Endothelial cell (in vitro differentiated cells): ENCODE results near the gene MOGAT1. TPM values are rescaled to one million over a fixed set of nuclear protein-coding genes. Genes with fewer than 3 reads are reported as not detected.
"Not testable (repeated sequence)": the region's sequence is repeated elsewhere in the genome, so short reads cannot be mapped to it uniquely, and the experiment has no call there.

Experiments
- DNase-seq: peaks from one replicate; pipeline ENCODE4 v3.0.0; 2021; ENCODE audit warnings: low spot score
- H3K27ac Mint-ChIP-seq: one replicate; pipeline ENCODE4 v1.8.0; 2021; ENCODE audit warnings: mixed read lengths, inconsistent platforms; ENCODE audit not compliant: unreplicated experiment
- H3K27me3 Mint-ChIP-seq: one replicate; pipeline ENCODE4 v1.8.0; 2021; ENCODE audit warnings: mild to moderate bottlenecking, moderate library complexity, mixed read lengths, inconsistent platforms; ENCODE audit not compliant: unreplicated experiment
- H3K36me3 Mint-ChIP-seq: one replicate; pipeline ENCODE4 v1.8.0; 2021; ENCODE audit warnings: mild to moderate bottlenecking, low read depth, mixed read lengths, inconsistent platforms; ENCODE audit not compliant: unreplicated experiment
- H3K4me1 Mint-ChIP-seq: one replicate; pipeline ENCODE4 v1.8.0; 2021; ENCODE audit warnings: mild to moderate bottlenecking, mixed read lengths, inconsistent platforms; ENCODE audit not compliant: unreplicated experiment
- H3K4me3 Mint-ChIP-seq: one replicate; pipeline ENCODE4 v1.8.0; 2021; ENCODE audit warnings: mild to moderate bottlenecking, mixed read lengths, inconsistent platforms; ENCODE audit not compliant: unreplicated experiment
- H3K9me3 Mint-ChIP-seq: one replicate; pipeline ENCODE4 v1.8.0; 2021; ENCODE audit warnings: mixed read lengths, inconsistent platforms; ENCODE audit not compliant: unreplicated experiment
- CTCF ChIP-seq: fragments of 200-600 bp; sonication (generic); IDR thresholded peaks from one replicate; pipeline ENCODE4 v1.5.0; 2021; ENCODE audit warnings: antibody characterized with exemption; ENCODE audit not compliant: unreplicated experiment
- total RNA-seq: library from RNA; stranded (reverse); fragmentation: NEBNext Ultra II Directional; extraction: Animal tissue kit (Norgen Biotek cat#: 25700); gene quantifications from one replicate; pipeline ENCODE4 v1.2.1, GENCODE V29; 2021; ENCODE audit not compliant: unreplicated experiment

The MOGAT1 gene
- total RNA-seq, 1 donor from 2014 or later, result 0.26 TPM

DNA sequence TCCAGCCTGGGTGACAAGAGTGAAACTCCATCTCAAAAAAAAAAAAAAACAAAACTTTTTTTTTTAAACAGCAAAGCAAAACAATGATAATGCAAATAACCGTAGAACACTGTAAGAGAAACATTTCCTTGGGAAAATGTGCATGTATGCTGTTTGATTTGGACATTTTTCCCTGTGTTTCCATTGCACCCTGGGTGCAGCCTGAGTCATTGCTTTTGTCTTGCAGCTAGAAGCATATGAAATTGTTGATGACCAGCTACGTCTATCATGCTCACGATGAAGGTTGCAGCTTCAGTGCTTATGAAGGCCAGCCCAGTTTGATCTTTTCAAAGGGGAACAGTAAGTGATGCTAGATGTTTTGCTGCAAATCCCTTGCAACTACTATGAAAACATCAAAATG lies 41.5 kb downstream of the MOGAT1 start:
- no peaks in the 10 kb centered on the region for H3K9me3 Mint-ChIP-seq
- H3K4me1 Mint-ChIP-seq, result peaks cover 5% of the 10 kb centered on the region
- no peak overlapping the region for H3K4me3 Mint-ChIP-seq
- H3K27ac Mint-ChIP-seq, result no peak overlapping the region
- TF ChIP-seq CTCF, result no peak
- no peaks in the 10 kb centered on the region for H3K36me3 Mint-ChIP-seq
- H3K27me3 Mint-ChIP-seq, result peaks cover 1% of the 10 kb centered on the region
- DNase-seq, result no peak

DNA sequence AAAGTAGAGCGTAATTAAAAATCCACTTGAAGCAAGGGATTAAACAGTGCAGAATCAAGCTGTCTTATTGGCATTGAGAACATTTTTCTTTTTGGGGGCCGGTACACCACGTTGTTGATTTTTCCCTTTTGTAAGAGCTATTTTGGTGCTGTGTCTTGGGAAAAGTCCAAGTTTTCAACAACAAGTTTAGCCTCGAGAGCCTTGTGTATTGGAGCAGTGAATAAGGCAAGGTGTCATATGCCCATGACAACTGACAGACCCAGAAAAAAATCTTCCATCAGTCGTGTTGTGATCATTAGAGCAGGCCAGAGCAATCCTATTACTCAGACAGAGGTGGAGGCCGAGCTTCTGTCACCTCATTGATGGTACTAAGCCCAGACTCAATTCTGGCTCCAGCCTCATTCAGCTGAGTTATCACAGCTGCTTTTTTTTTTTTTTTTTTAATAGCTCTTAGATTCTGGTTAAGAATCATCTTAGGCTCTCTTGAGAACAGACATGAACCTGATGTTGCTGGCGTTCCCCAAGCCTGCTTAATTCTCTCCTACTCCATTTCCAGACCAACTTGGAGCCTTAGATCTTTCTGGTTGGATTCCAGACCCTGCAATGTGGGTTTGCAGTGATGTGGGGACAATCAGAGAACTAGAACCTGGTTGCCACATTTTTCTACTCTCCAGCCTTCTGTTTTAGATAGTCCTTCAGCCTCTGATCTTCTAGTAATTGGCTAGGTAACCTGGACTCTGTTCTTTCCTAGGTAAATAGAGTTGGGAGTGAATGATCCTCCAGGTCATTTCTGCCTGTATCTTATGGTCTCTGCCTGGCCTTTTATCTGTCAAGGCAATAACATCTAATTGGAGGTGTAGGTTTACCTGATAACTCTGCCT lies 43.1 kb downstream of the MOGAT1 start:
- Mint-ChIP-seq H3K4me3 (no peak overlapping the region), H3K27ac (no peak overlapping the region), H3K9me3 (no peaks in the 10 kb centered on the region), H3K27me3 (peaks cover 1% of the 10 kb centered on the region), H3K36me3 (no peaks in the 10 kb centered on the region), H3K4me1 (peaks cover under 1% of the 10 kb centered on the region)
- DNase-seq, result no peak
- TF ChIP-seq CTCF, result no peak

DNA sequence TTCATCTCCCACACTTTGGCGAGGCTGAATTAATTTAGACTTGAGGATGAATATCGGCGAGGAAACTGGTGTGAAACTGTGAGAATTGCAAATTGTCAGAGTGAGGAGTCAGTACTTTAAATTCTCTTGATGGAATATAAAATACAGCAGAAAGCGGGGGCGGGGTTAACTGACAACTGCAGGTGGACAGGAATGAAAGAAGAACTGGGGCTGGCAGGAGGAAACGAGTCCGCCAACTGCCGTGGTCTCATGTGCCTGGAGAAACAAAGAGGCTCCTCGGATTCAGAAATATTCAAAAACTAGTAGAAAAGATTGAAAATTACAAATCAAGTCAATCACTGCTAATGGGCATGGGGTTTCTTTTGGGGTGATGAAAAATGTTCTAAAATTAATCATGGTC lies 44.3 kb downstream of the MOGAT1 start:
- peaks cover 1% of the 10 kb centered on the region for H3K27me3 Mint-ChIP-seq
- no peak for DNase-seq
- H3K27ac Mint-ChIP-seq, result no peak overlapping the region
- no peaks in the 10 kb centered on the region for H3K36me3 Mint-ChIP-seq
- no peak for TF ChIP-seq CTCF
- H3K4me3 Mint-ChIP-seq, result no peak overlapping the region
- no peaks in the 10 kb centered on the region for H3K9me3 Mint-ChIP-seq
- no peaks in the 10 kb centered on the region for H3K4me1 Mint-ChIP-seq

- H3K36me3 Mint-ChIP-seq, H3K9me3 Mint-ChIP-seq, H3K27me3 Mint-ChIP-seq, H3K4me1 Mint-ChIP-seq, DNase-seq, H3K27ac Mint-ChIP-seq, H3K4me3 Mint-ChIP-seq: not testable (repeated sequence)
These were observed 48.3 kb downstream of the MOGAT1 start for GRCh38 chr2:222719787-222720186.

DNA sequence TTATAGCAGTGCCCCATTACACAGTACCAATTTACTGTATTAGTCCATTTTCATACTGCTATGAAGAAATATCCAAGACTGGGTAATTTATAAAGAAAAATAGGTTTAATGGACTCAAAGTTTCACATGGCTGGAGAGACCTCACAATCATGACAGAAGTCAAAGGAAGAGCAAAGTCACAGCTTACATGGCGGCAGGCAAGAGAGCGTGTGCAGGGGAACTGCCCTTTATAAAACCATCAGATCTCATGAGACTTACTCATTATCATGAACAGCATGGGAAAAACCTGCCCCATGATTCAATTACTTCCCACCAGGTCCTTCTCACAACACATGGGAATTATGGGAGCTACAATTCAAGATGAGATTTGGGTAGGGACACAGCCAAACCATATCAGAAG lies 50.1 kb downstream of the MOGAT1 start:
- not testable (repeated sequence) for H3K36me3 Mint-ChIP-seq, H3K4me3 Mint-ChIP-seq, H3K27me3 Mint-ChIP-seq, DNase-seq, H3K27ac Mint-ChIP-seq, H3K4me1 Mint-ChIP-seq, H3K9me3 Mint-ChIP-seq

DNA sequence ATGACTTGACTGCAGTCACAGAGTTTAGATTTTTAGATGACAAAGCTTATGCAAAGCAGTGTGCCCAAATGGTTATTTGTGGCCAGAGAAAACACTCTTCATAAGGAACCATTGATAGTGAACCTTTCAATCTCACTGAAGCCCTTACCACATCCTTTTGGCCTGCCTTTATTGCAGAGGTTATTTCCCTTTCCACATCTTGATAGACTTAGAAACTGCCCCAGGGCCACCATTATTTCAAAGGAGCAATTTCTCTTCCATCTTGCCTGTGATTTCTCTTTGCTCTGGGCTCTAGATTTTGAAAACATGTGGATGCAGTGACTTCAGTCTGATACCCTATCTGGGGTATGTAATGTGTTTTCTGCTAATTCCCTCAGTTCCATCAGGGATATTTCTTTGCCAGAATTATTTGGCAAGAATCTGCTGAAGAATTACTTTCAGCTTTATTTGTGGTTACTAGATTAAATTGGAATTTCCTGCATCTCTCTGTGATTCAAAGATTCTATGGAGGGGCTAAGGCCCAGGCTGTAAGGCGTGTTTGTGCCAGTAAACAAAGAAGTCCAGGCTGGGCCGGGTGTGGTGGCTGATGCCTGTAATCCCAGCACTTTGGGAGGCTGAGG lies 51.0 kb downstream of the MOGAT1 start:
- no peaks in the 10 kb centered on the region for H3K27me3 Mint-ChIP-seq
- no peaks in the 10 kb centered on the region for H3K4me1 Mint-ChIP-seq
- no peaks in the 10 kb centered on the region for H3K9me3 Mint-ChIP-seq
- H3K27ac Mint-ChIP-seq, result no peak overlapping the region
- DNase-seq, result no peak
- no peak overlapping the region for H3K4me3 Mint-ChIP-seq
- H3K36me3 Mint-ChIP-seq, result peaks cover 6% of the 10 kb centered on the region
- TF ChIP-seq CTCF, result no peak
